Measurements from ENCODE around the gene PLA2G2F. TPM values are rescaled to one million over a fixed set of nuclear protein-coding genes. Genes with fewer than 3 reads are reported as not detected.

PLA2G2F gene
- total and polyA plus RNA-seq, 9 of the 15 experiments (the other 6 are each of a cell fraction or from before 2014, with no cell fraction given): not detected

GRCh38 chr1:20187813-20188454 is 48.8 kb downstream of the PLA2G2F start (continued):
- TF ChIP-seq KAT8 (IDR thresholded peaks at IDR 0.05; ENCODE audit: low read depth): no peak
- TF ChIP-seq ZNF766 (CRISPR knock-in tag; conservative IDR thresholded peaks at IDR 0.05): peak; percentile 97
- no peak for TF ChIP-seq MEIS2 (IDR thresholded peaks at IDR 0.05; ENCODE audit: partially characterized antibody)
- no peak for TF ChIP-seq MLLT1 (IDR thresholded peaks at IDR 0.05)
- TF ChIP-seq CREB3L1 (IDR thresholded peaks at IDR 0.05; ENCODE audit: borderline replicate concordance, low read depth): no peak
- TF ChIP-seq ZNF232 (CRISPR knock-in tag; IDR thresholded peaks at IDR 0.05): no peak
- peak; percentile 59 for TF ChIP-seq NEUROD1 (IDR thresholded peaks at IDR 0.05; ENCODE audit: borderline replicate concordance, low read depth, low read length, partially characterized antibody)
- TF ChIP-seq HDAC3 (IDR thresholded peaks at IDR 0.05; ENCODE audit: borderline replicate concordance, partially characterized antibody): peak; percentile 50
- TF ChIP-seq CREB1 (IDR thresholded peaks at IDR 0.05): no peak
- TF ChIP-seq CREB1 (CRISPR knock-in tag; IDR thresholded peaks at IDR 0.05): no peak
- no peak for TF ChIP-seq HMG20A (CRISPR knock-in tag; conservative IDR thresholded peaks at IDR 0.05)
- no peak for TF ChIP-seq RBM39 (optimal IDR thresholded peaks at IDR 0.05; ENCODE audit: low read depth, low read length)
- no peak for TF ChIP-seq NR2F6 (CRISPR knock-in tag; IDR thresholded peaks at IDR 0.05)
- TF ChIP-seq TRIM28 (IDR thresholded peaks at IDR 0.05): peak; percentile 38; the same call in 1 of the 2 replicates
- peak; percentile 94 for TF ChIP-seq HDGF (IDR thresholded peaks at IDR 0.05)
- no peak for TF ChIP-seq HSF4 (CRISPR knock-in tag; IDR thresholded peaks at IDR 0.05; ENCODE audit: borderline replicate concordance)
- no peak for TF ChIP-seq TSC22D4 (tag; IDR thresholded peaks at IDR 0.05)
- TF ChIP-seq CSDE1 (IDR thresholded peaks at IDR 0.05): no peak; a peak in 1 of 4 replicates
- peak in 1 of 2 experiments; percentile 56; a peak in 1 of 4 replicates for TF ChIP-seq TEAD1 (CRISPR knock-in tag; IDR thresholded peaks at IDR 0.05)
- TF ChIP-seq BCLAF1 (IDR thresholded peaks at IDR 0.05; ENCODE audit: borderline replicate concordance in 1 of 2, control insufficient read depth in 1 of 2, low read depth in 2 of 2, low read length in 1 of 2): no peak
- no peak for TF ChIP-seq IRF1 (CRISPR knock-in tag; IDR thresholded peaks at IDR 0.05; ENCODE audit: borderline replicate concordance)
- TF ChIP-seq ZSCAN32 (CRISPR knock-in tag; IDR thresholded peaks at IDR 0.05): no peak
- TF ChIP-seq ZNF76 (CRISPR knock-in tag; IDR thresholded peaks at IDR 0.05; ENCODE audit: borderline replicate concordance): no peak

Data from K562 (cell line).